ENCODE results near the gene PTPRN2. TPM values are rescaled to one million over a fixed set of nuclear protein-coding genes. Genes with fewer than 3 reads are reported as not detected.
"Not testable (repeated sequence)": the region's sequence is repeated elsewhere in the genome, so short reads cannot be mapped to it uniquely, and the experiment has no call there.

PTPRN2 gene
- total RNA-seq, 2 experiments from 2014 or later: 0.70 TPM; not detected in 1

GRCh38 chr7:158048569-158048968, 539.1 kb downstream of the PTPRN2 start:
- H3K79me2 ChIP-seq (ENCODE audit: insufficient read depth, low read depth, low read length): no peaks in the 10 kb centered on the region
- no peak overlapping the region for H3K4me3 ChIP-seq (ENCODE audit: low read depth, low read length, poor library complexity, severe bottlenecking)
- H3K36me3 ChIP-seq (ENCODE audit: insufficient read depth, low read length): no peaks in the 10 kb centered on the region
- H4K20me1 ChIP-seq (ENCODE audit: insufficient read depth, low read length): no peaks in the 10 kb centered on the region
- DNase-seq (ENCODE audit: low spot score): no peak
- no peak overlapping the region for H3K4me2 ChIP-seq (ENCODE audit: low read length)
- CTCF ChIA-PET (ENCODE audit: unreplicated experiment): no interaction called here
- no peak overlapping the region for H2AFZ ChIP-seq (ENCODE audit: low read length)
- no peak for TF ChIP-seq EZH2phosphoT487 (IDR thresholded peaks at IDR 0.05; ENCODE audit: borderline replicate concordance, low read depth, low read length)
- no peak for TF ChIP-seq CTCF (conservative IDR thresholded peaks at IDR 0.05; ENCODE audit: low read length)
- BruUV-seq (replicated peaks): no TSS peak
- no peak overlapping the region for H3K27ac ChIP-seq (ENCODE audit: low read depth, low read length, poor library complexity, severe bottlenecking)
- POLR2A ChIA-PET: no interaction called here
- no peaks in the 10 kb centered on the region for H3K9me2 ChIP-seq (ENCODE audit: insufficient read depth, low read length)
- intact Hi-C loops (cut with micrococcal nuclease; ENCODE audit: unreplicated experiment): no loop called here
- no peaks in the 10 kb centered on the region for H3K4me1 ChIP-seq (ENCODE audit: insufficient read depth, low read length, poor library complexity, severe bottlenecking)
- H3K9me3 ChIP-seq (ENCODE audit: low read length): no peaks in the 10 kb centered on the region

GRCh38 chr7:158047391-158048059, 540.1 kb downstream of the PTPRN2 start:
- BruUV-seq (replicated peaks): no TSS peak

GRCh38 chr7:158046246-158046645, 541.4 kb downstream of the PTPRN2 start:
- DNase-seq (ENCODE audit: low spot score); H3K79me2 ChIP-seq (ENCODE audit: insufficient read depth, low read depth, low read length); POLR2A ChIA-PET; H3K4me2 ChIP-seq (ENCODE audit: low read length); H3K9me3 ChIP-seq (ENCODE audit: low read length); BruUV-seq (replicated peaks); H3K9me2 ChIP-seq (ENCODE audit: insufficient read depth, low read length); H3K4me1 ChIP-seq (ENCODE audit: insufficient read depth, low read length, poor library complexity, severe bottlenecking); H3K4me3 ChIP-seq (ENCODE audit: low read depth, low read length, poor library complexity, severe bottlenecking); H2AFZ ChIP-seq (ENCODE audit: low read length); intact Hi-C loops (cut with micrococcal nuclease; ENCODE audit: unreplicated experiment); H4K20me1 ChIP-seq (ENCODE audit: insufficient read depth, low read length); H3K27ac ChIP-seq (ENCODE audit: low read depth, low read length, poor library complexity, severe bottlenecking); CTCF ChIA-PET (ENCODE audit: unreplicated experiment); H3K36me3 ChIP-seq (ENCODE audit: insufficient read depth, low read length): not testable (repeated sequence)

More at GRCh38 chr7:158047391-158048059, 540.1 kb downstream of the PTPRN2 start:
- TF ChIP-seq CTCF (conservative IDR thresholded peaks at IDR 0.05; ENCODE audit: low read length): no peak
- TF ChIP-seq EZH2phosphoT487 (IDR thresholded peaks at IDR 0.05; ENCODE audit: borderline replicate concordance, low read depth, low read length): no peak
- H3K4me1 ChIP-seq (ENCODE audit: insufficient read depth, low read length, poor library complexity, severe bottlenecking): no peaks in the 10 kb centered on the region
- H3K9me2 ChIP-seq (ENCODE audit: insufficient read depth, low read length): no peaks in the 10 kb centered on the region
- intact Hi-C loops (cut with micrococcal nuclease; ENCODE audit: unreplicated experiment): no loop called here
- H4K20me1 ChIP-seq (ENCODE audit: insufficient read depth, low read length): no peaks in the 10 kb centered on the region
- CTCF ChIA-PET (ENCODE audit: unreplicated experiment): no interaction called here
- H3K4me3 ChIP-seq (ENCODE audit: low read depth, low read length, poor library complexity, severe bottlenecking): no peak overlapping the region
- no peaks in the 10 kb centered on the region for H3K9me3 ChIP-seq (ENCODE audit: low read length)
- POLR2A ChIA-PET: no interaction called here
- no peak overlapping the region for H3K4me2 ChIP-seq (ENCODE audit: low read length)
- no peak for DNase-seq (ENCODE audit: low spot score)
- no peak overlapping the region for H3K27ac ChIP-seq (ENCODE audit: low read depth, low read length, poor library complexity, severe bottlenecking)
- H3K36me3 ChIP-seq (ENCODE audit: insufficient read depth, low read length): no peaks in the 10 kb centered on the region
- no peaks in the 10 kb centered on the region for H3K79me2 ChIP-seq (ENCODE audit: insufficient read depth, low read depth, low read length)
- no peak overlapping the region for H2AFZ ChIP-seq (ENCODE audit: low read length)

Data from OCI-LY7 (cell line).